Upper lobe of left lung (tissue), 4 donors: ENCODE results near the gene PPP4R3B.
"Not testable (repeated sequence)": the region's sequence is repeated elsewhere in the genome, so short reads cannot be mapped to it uniquely, and the experiment has no call there.

Experiments used
- CTCF ChIP-seq, 6 experiments: fragments of 450-650 bp in 4 of 6; fragments of 200-600 bp in 2 of 6; sonication (generic) in 2 of 6; IDR thresholded peaks; one replicate each; pipeline ENCODE4 v1.5.1; 2016 to 2019; ENCODE audit warnings: antibody characterized with exemption in 6 of 6
- EP300 ChIP-seq, 4 donors: sonication (generic); formaldehyde crosslinking; IDR thresholded peaks; one replicate each; pipeline ENCODE4 v1.5.1; 2017; ENCODE audit warnings: antibody characterized with exemption in 4 of 4, control low read depth in 2 of 4
- POLR2A ChIP-seq, 4 donors: fragments of 450-650 bp; IDR thresholded peaks; one replicate each; pipeline ENCODE4 v1.5.1; 2016 to 2017; ENCODE audit warnings: antibody characterized with exemption in 4 of 4, mild to moderate bottlenecking in 2 of 4
- POLR2AphosphoS5 ChIP-seq, 2 donors: sonication (generic); formaldehyde crosslinking; IDR thresholded peaks; one replicate each; pipeline ENCODE4 v1.5.1; 2017; ENCODE audit warnings: antibody characterized with exemption in 2 of 2

- TF ChIP-seq CTCF, POLR2AphosphoS5, POLR2A, EP300 (IDR thresholded peaks at IDR 0.05): not testable (repeated sequence)
Observed at GRCh38 chr2:55569002-55569401, 48.4 kb downstream of the PPP4R3B start.
